GM12878 (cell line): ENCODE results near the gene RTN4.

Experiments used
- CREM ChIP-seq: IDR thresholded peaks from 2 replicates; pipeline ENCODE4 v1.6.1; 2014; ENCODE audit warnings: antibody characterized with exemption, low read depth
- EP300 ChIP-seq, 2 experiments: fragments of 150-350 bp in 1 of 2; IDR thresholded peaks; 2 replicates each; pipeline ENCODE4 v1.6.1; 2011 to 2012; ENCODE audit warnings: low read depth in 2 of 2, low read length in 2 of 2, borderline replicate concordance in 1 of 2, improper control_type of control experiment in 1 of 2, inconsistent platforms in 1 of 2; ENCODE audit not compliant: control insufficient read depth in 1 of 2
- ETV6 ChIP-seq, 2 experiments: fragments of 450-650 bp in 1 of 2; IDR thresholded peaks in 1 of 2; conservative IDR thresholded peaks in 1 of 2; 2 replicates each; pipeline ENCODE4 v1.6.1; 2014; ENCODE audit warnings: antibody characterized with exemption in 1 of 2, borderline replicate concordance in 1 of 2, low read depth in 1 of 2, mild to moderate bottlenecking in 1 of 2, moderate library complexity in 1 of 2
- POLR2A ChIP-seq: IDR thresholded peaks from 2 replicates; pipeline ENCODE4 v1.6.1; 2011; ENCODE audit warnings: low read depth, mild to moderate bottlenecking, low read length
- TARDBP ChIP-seq: IDR thresholded peaks from 2 replicates; pipeline ENCODE4 v1.6.1; 2016; ENCODE audit warnings: borderline replicate concordance
- ZNF384 ChIP-seq: IDR thresholded peaks from 2 replicates; pipeline ENCODE4 v1.6.1; 2012; ENCODE audit warnings: low read depth, mild to moderate bottlenecking, low read length, improper control_type of control experiment, borderline replicate concordance
- TF ChIP-seq, protein P1 (sequence below): fragments of 450-650 bp; IDR thresholded peaks from 2 replicates; pipeline ENCODE4 v1.6.1; 2017; ENCODE audit warnings: borderline replicate concordance

DNA sequence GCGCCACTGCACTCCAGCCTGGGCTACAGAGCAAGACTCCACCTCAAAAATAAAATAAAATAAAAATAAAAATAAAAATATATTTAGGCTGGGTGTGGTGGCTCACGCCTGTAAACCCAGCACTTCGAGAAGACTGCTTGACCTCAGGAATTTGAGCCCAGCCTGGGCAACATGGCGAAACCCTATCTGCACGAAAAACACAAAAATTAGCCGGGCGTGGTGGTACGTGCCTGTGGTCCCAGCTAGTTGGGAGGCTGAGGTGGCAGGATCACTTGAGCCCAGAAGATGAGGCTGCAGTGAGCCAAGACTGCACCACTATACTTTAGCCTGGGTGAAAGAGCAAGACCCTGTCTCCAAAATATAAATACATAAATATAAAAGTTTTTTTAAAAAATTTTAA, 6.4 kb downstream of the RTN4 start:
- no peak for TF ChIP-seq ZNF384
- no peak for TF ChIP-seq CREM
- no peak for TF ChIP-seq POLR2A
- TF ChIP-seq TARDBP = no peak
- TF ChIP-seq ETV6 (conservative IDR thresholded peaks at IDR 0.05 in 1 of 2, IDR thresholded peaks at IDR 0.05 in 1 of 2; ENCODE audit: borderline replicate concordance in 1 of 2, low read depth in 1 of 2) = no peak
- TF ChIP-seq, protein P1, sequence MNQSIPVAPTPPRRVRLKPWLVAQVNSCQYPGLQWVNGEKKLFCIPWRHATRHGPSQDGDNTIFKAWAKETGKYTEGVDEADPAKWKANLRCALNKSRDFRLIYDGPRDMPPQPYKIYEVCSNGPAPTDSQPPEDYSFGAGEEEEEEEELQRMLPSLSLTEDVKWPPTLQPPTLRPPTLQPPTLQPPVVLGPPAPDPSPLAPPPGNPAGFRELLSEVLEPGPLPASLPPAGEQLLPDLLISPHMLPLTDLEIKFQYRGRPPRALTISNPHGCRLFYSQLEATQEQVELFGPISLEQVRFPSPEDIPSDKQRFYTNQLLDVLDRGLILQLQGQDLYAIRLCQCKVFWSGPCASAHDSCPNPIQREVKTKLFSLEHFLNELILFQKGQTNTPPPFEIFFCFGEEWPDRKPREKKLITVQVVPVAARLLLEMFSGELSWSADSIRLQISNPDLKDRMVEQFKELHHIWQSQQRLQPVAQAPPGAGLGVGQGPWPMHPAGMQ = no peak
- no peak for TF ChIP-seq EP300 (IDR thresholded peaks at IDR 0.05; ENCODE audit: borderline replicate concordance in 1 of 2, control insufficient read depth in 1 of 2, low read depth in 2 of 2, low read length in 2 of 2)
